ENCODE measurements around the gene STAG3. TPM values are rescaled to one million over a fixed set of nuclear protein-coding genes. Genes with fewer than 3 reads are reported as not detected.
A peak's percentile ranks its signal among the peaks of the same experiment; 100 is the strongest.

Gene STAG3
- total and polyA plus RNA-seq, 9 of the 15 experiments (the other 6 are each of a cell fraction or from before 2014, with no cell fraction given) = 0.54 to 2.5 (median 1.7) TPM

DNA sequence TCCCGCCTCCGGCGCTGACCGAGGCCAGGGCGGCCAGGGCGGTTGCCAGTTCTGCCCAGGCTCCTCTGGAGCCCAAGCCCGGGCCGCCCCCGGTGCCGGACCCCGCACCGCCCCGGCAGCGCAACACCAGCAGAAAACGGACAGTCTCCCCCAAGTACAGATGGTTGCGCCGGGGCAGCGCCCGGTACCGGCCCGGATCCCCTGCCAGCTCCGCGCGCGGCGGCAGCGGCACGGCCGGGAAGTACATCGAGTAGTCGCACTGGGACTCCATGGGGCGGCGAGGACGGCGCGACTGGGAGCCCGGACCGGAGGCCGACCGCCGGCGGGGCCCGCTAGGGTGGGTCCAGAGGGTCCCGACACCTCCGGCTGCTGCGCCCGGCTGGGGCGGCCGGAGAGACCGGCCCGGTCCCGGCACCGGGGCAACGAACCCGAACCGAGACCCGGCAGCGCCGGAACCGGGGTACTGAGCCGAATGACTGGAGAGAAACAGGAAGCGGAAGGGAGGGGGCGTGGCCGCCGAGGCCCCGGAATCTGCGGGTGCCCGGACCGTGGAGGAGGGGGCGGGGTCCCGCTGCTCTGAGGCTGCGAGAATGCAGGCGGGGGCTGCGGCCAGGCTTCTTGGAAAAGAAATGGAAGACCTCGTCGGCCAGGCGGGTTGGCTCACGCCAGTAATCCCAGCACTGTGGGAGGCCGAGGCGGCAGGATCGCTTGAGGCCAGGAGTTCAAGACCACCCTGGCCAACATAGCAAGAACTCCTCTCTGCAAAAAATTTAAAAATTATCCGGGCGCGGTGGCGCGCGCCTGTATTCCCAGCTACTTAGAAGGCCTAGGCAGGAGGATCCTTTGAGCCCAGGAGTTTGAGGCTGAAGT, 19.3 kb upstream of the STAG3 start, which contains the start of gene TRAPPC14 (continued):
- TF ChIP-seq, protein P1, sequence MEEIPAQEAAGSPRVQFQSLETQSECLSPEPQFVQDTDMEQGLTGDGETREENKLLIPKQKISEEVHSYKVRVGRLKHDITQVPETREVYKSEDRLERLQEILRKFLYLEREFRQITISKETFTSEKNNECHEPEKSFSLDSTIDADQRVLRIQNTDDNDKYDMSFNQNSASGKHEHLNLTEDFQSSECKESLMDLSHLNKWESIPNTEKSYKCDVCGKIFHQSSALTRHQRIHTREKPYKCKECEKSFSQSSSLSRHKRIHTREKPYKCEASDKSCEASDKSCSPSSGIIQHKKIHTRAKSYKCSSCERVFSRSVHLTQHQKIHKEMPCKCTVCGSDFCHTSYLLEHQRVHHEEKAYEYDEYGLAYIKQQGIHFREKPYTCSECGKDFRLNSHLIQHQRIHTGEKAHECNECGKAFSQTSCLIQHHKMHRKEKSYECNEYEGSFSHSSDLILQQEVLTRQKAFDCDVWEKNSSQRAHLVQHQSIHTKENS (CRISPR knock-in tag; IDR thresholded peaks at IDR 0.05) = no peak
- TF ChIP-seq ZFPM2 (CRISPR knock-in tag; IDR thresholded peaks at IDR 0.05) (0 out of 2 replicates have a peak, but pooled peaks have one; percentile 90), MYC (IDR thresholded peaks at IDR 0.05; ENCODE audit: low read depth, low read length) (peak; percentile 61), MYC (CRISPR knock-in tag; IDR thresholded peaks at IDR 0.05; ENCODE audit: borderline replicate concordance, low read depth) (no peak), RBM17 (IDR thresholded peaks at IDR 0.05; ENCODE audit: borderline replicate concordance, low read depth, low read length) (no peak), ZNF830 (CRISPR knock-in tag; IDR thresholded peaks at IDR 0.05) (peak; percentile 66; the same call in 1 of the 2 replicates), POLR2H (tag; IDR thresholded peaks at IDR 0.05; ENCODE audit: low read depth) (peak; percentile 94), HDAC2 (IDR thresholded peaks at IDR 0.05) (peak; percentile 66; the same call in 1 of the 2 replicates), CBX3 (IDR thresholded peaks at IDR 0.05; ENCODE audit: borderline replicate concordance in 1 of 2, low read length in 2 of 2) (peak in 1 of 2 experiments; percentile 54; a peak in 1 of 3 replicates), CREB1 (IDR thresholded peaks at IDR 0.05) (peak; percentile 59; the same call in 1 of the 2 replicates), CREB1 (CRISPR knock-in tag; IDR thresholded peaks at IDR 0.05) (no peak), RBM22 (IDR thresholded peaks at IDR 0.05; ENCODE audit: low read depth, low read length, poor library complexity, severe bottlenecking) (peak; percentile 84), SMAD4 (CRISPR knock-in tag; conservative IDR thresholded peaks at IDR 0.05) (peak; percentile 87), ZNF253 (CRISPR knock-in tag; conservative IDR thresholded peaks at IDR 0.05) (no peak; the same call in 1 of the 2 replicates), NCOA6 (IDR thresholded peaks at IDR 0.05) (no peak), TBL1XR1 (IDR thresholded peaks at IDR 0.05; ENCODE audit: low read length in 2 of 2) (no peak; a peak in 1 of 4 replicates)
- TF ChIP-seq, protein P2, sequence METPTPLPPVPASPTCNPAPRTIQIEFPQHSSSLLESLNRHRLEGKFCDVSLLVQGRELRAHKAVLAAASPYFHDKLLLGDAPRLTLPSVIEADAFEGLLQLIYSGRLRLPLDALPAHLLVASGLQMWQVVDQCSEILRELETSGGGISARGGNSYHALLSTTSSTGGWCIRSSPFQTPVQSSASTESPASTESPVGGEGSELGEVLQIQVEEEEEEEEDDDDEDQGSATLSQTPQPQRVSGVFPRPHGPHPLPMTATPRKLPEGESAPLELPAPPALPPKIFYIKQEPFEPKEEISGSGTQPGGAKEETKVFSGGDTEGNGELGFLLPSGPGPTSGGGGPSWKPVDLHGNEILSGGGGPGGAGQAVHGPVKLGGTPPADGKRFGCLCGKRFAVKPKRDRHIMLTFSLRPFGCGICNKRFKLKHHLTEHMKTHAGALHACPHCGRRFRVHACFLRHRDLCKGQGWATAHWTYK (CRISPR knock-in tag; IDR thresholded peaks at IDR 0.05) = 0 out of 2 replicates have a peak, but pooled peaks have one; percentile 9
- TF ChIP-seq, protein P3, sequence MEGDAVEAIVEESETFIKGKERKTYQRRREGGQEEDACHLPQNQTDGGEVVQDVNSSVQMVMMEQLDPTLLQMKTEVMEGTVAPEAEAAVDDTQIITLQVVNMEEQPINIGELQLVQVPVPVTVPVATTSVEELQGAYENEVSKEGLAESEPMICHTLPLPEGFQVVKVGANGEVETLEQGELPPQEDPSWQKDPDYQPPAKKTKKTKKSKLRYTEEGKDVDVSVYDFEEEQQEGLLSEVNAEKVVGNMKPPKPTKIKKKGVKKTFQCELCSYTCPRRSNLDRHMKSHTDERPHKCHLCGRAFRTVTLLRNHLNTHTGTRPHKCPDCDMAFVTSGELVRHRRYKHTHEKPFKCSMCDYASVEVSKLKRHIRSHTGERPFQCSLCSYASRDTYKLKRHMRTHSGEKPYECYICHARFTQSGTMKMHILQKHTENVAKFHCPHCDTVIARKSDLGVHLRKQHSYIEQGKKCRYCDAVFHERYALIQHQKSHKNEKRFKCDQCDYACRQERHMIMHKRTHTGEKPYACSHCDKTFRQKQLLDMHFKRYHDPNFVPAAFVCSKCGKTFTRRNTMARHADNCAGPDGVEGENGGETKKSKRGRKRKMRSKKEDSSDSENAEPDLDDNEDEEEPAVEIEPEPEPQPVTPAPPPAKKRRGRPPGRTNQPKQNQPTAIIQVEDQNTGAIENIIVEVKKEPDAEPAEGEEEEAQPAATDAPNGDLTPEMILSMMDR (IDR thresholded peaks at IDR 0.05 in 2 of 3, conservative IDR thresholded peaks at IDR 0.05 in 1 of 3; ENCODE audit: insufficient read depth in 2 of 3, low read depth in 1 of 3, low read length in 3 of 3) = no peak
- TF ChIP-seq, protein P4, sequence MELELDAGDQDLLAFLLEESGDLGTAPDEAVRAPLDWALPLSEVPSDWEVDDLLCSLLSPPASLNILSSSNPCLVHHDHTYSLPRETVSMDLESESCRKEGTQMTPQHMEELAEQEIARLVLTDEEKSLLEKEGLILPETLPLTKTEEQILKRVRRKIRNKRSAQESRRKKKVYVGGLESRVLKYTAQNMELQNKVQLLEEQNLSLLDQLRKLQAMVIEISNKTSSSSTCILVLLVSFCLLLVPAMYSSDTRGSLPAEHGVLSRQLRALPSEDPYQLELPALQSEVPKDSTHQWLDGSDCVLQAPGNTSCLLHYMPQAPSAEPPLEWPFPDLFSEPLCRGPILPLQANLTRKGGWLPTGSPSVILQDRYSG (tag; conservative IDR thresholded peaks at IDR 0.05; ENCODE audit: low read depth) = no peak

Measured in K562 (cell line).